ENCODE results near the gene GSK3B. TPM values are rescaled to one million over a fixed set of nuclear protein-coding genes. Genes with fewer than 3 reads are reported as not detected.

Gene GSK3B
- total and polyA plus RNA-seq, 8 donors = 4.4 to 20.7 (median 11.2) TPM

- intact Hi-C loops (cut with DNase I) = no loop called here
- H3K9me3 ChIP-seq = no peaks in the 10 kb centered on the region
- DNase-seq = no peak
- no peak for FAIRE-seq
- H3K4me1 ChIP-seq = peaks cover 0 to 9% (median 5%) of the 10 kb centered on the region in 3 donors
- TF ChIP-seq, protein P1, sequence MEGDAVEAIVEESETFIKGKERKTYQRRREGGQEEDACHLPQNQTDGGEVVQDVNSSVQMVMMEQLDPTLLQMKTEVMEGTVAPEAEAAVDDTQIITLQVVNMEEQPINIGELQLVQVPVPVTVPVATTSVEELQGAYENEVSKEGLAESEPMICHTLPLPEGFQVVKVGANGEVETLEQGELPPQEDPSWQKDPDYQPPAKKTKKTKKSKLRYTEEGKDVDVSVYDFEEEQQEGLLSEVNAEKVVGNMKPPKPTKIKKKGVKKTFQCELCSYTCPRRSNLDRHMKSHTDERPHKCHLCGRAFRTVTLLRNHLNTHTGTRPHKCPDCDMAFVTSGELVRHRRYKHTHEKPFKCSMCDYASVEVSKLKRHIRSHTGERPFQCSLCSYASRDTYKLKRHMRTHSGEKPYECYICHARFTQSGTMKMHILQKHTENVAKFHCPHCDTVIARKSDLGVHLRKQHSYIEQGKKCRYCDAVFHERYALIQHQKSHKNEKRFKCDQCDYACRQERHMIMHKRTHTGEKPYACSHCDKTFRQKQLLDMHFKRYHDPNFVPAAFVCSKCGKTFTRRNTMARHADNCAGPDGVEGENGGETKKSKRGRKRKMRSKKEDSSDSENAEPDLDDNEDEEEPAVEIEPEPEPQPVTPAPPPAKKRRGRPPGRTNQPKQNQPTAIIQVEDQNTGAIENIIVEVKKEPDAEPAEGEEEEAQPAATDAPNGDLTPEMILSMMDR (IDR thresholded peaks at IDR 0.05) = no peak
- no peak overlapping the region for H3K27ac ChIP-seq
- no peaks in the 10 kb centered on the region for H3K27me3 ChIP-seq
- no peaks in the 10 kb centered on the region for H3K36me3 ChIP-seq
- no peak for ATAC-seq
- H3K4me3 ChIP-seq = no peak overlapping the region
Observed at GRCh38 chr3:120048355-120049041, 45.7 kb downstream of the GSK3B start.

DNA sequence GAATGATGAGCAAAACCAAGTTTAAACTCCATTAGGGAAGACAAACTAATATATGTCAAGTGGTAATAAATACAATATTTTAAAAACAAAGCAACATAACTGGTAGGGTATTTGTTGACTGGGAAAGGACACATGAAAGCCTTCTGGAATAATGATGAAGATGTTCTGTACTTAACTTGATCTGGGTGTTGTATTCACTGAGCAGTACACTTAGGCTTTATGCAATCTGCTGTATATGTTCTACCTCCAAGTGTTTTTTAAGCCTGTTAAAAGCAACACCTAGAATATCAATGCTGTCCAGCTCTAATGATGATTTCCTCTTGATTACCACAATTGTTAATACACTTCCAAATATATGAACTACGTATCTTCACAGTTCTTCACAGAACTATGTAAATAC is 46.6 kb downstream of the GSK3B start:
- FAIRE-seq (no peak), ATAC-seq (no peak), DNase-seq (no peak)
- Histone ChIP-seq H3K36me3 (no peaks in the 10 kb centered on the region), H3K27ac (no peak overlapping the region), H3K4me3 (no peak overlapping the region), H3K27me3 (no peaks in the 10 kb centered on the region), H3K9me3 (no peaks in the 10 kb centered on the region), H3K4me1 (peaks cover 0 to 9% (median 5%) of the 10 kb centered on the region in 3 donors)
- TF ChIP-seq, protein P1 (IDR thresholded peaks at IDR 0.05) = no peak
- 77 to 88% methylated on average over 1 of the region's 1 CpG for WGBS, 2 donors
- intact Hi-C loops (cut with DNase I) = no loop called here

DNA sequence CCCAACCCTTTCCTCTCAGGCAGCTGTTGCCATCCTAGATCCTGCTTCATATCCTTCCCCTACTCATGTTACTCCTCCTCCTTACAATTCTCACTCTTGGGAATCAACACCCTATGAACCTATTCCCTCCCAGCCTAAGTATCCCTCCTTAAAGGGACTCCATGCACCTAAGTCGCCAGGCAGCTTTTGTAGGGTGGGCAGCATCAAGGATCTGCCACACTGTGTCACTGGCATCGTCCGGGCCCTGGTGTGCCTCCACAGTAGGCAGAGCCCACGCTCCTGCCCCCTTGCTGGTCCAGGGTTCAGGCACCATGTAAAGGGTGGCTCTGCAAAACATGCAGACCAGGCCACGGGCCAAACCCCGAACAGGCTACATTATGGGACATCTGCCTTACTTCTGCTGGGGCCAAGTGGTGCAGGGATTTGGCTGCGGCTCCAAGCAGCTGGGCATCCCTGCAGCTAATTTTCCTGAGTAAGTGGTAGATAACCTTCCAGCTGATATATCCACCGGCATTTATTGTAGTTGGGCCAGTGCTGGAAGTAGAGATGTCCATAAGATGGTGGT is 53.4 kb downstream of the GSK3B start:
- H3K27ac ChIP-seq = no peak overlapping the region

DNA sequence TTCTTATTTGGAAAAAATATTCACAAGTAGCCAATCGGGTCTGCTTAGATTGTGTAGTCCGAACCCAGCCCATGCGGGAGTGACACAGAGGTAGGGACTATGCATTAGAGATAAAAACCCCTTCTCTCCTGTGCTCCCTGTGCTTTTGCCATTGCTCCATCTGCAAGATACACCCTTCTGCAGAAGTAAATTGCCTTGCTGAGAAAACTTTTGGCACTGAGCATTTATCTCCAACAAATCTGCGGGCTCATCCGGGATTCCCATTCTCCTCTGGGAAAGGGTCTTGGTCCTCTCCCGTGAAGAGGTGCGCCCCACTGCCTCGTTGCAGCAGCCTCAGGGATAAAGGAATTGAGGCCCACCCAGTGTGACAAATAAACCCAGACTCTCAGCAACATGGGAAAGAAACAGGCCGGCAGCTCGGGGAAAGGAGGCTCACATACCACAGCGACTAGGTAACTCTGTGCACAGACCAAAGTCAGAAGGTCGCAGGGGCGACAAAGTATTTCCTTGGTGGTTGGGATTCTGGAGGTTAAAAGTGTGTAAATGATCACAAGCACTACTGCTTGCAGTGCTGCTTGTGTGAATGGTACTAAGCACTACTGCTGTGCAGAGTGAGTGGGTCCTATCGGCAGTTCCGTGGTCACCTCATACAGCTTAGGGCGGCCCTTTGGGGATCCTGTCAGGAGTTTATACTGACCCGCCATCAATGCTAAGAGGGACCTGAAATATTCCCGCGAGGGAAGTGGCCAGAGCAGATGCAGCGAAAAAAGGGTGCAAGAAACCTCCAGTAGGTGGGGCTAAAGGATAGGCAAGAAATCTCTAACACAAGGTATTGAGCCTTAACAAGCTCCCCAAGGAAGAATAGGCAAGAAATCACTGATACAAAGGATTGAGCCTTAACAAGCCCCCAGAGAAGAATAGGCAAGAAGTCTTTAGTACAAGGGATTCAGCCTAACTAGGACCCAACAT is 54.3 kb downstream of the GSK3B start:
- intact Hi-C loops (cut with DNase I) = no loop called here
- H3K36me3 ChIP-seq = no peaks in the 10 kb centered on the region
- TF ChIP-seq, protein P1 (IDR thresholded peaks at IDR 0.05) = no peak
- no peak overlapping the region for H3K4me3 ChIP-seq
- DNase-seq (no peak), FAIRE-seq (no peak), ATAC-seq (no peak)
- 97% methylated on average over 20 of the region's 20 CpGs for WGBS, 2 donors
- no peaks in the 10 kb centered on the region for H3K4me1 ChIP-seq
- H3K9me3 ChIP-seq = no peaks in the 10 kb centered on the region
- H3K27me3 ChIP-seq = no peaks in the 10 kb centered on the region
- H3K27ac ChIP-seq = no peak overlapping the region

More for the DNA sequence above, 53.4 kb downstream of the GSK3B start:
- WGBS, 2 donors = 96 to 98% methylated on average over 8 of the region's 8 CpGs
- H3K4me1 ChIP-seq = no peaks in the 10 kb centered on the region
- H3K9me3 ChIP-seq = no peaks in the 10 kb centered on the region
- H3K27me3 ChIP-seq = no peaks in the 10 kb centered on the region
- TF ChIP-seq, protein P1 (IDR thresholded peaks at IDR 0.05) = no peak
- no peak overlapping the region for H3K4me3 ChIP-seq
- ATAC-seq (no peak), FAIRE-seq (no peak), DNase-seq (no peak)
- intact Hi-C loops (cut with DNase I) = no loop called here
- H3K36me3 ChIP-seq = no peaks in the 10 kb centered on the region

Measured in pancreas (tissue), 10 donors.